Neural progenitor cell (in vitro differentiated cells): ENCODE data around the gene SRP14. TPM values are rescaled to one million over a fixed set of nuclear protein-coding genes. Genes with fewer than 3 reads are reported as not detected.

Experiments used
- DNase-seq: peaks from one replicate; pipeline ENCODE4 v3.0.0-alpha.2; 2016; ENCODE audit warnings: low spot score
- H2AFZ ChIP-seq: fragments of 200-600 bp; sonication (generic); replicated peaks from 2 replicates; pipeline ENCODE4 v1.6.1; 2016; ENCODE audit warnings: antibody characterized with exemption
- H3F3A ChIP-seq: fragments of 200-600 bp; sonication (generic); 2 replicates; pipeline ENCODE4 v1.6.1; 2016; ENCODE audit warnings: antibody characterized with exemption, low read depth
- H3K27ac ChIP-seq: fragments of 200-600 bp; sonication (generic); 2 replicates; pipeline ENCODE4 v1.5.1; 2016; ENCODE audit warnings: mild to moderate bottlenecking
- H3K27me3 ChIP-seq: fragments of 200-600 bp; sonication (generic); 2 replicates; pipeline ENCODE4 v1.6.1; 2016; ENCODE audit warnings: mild to moderate bottlenecking, moderate library complexity
- H3K36me3 ChIP-seq: fragments of 200-600 bp; sonication (generic); 2 replicates; pipeline ENCODE4 v1.5.1; 2016
- H3K4me1 ChIP-seq: fragments of 200-600 bp; sonication (generic); 2 replicates; pipeline ENCODE4 v1.6.1; 2016; ENCODE audit warnings: mixed run types
- H3K4me2 ChIP-seq: fragments of 200-600 bp; sonication (generic); 2 replicates; pipeline ENCODE4 v1.6.1; 2016
- H3K4me3 ChIP-seq: fragments of 200-600 bp; sonication (generic); 2 replicates; pipeline ENCODE4 v1.5.1; 2016
- H3K79me2 ChIP-seq: fragments of 200-600 bp; sonication (generic); 2 replicates; pipeline ENCODE4 v1.6.1; 2016; ENCODE audit warnings: low read depth
- H3K9ac ChIP-seq: fragments of 200-600 bp; sonication (generic); 2 replicates; pipeline ENCODE4 v1.6.1; 2016
- H3K9me3 ChIP-seq: fragments of 200-600 bp; sonication (generic); 2 replicates; pipeline ENCODE4 v1.5.1; 2016; ENCODE audit warnings: low read depth
- H4K20me1 ChIP-seq: fragments of 200-600 bp; sonication (generic); 2 replicates; pipeline ENCODE4 v1.6.1; 2016; ENCODE audit warnings: low read depth
- H3K27ac Mint-ChIP-seq: 3 replicates; pipeline ENCODE4 v1.8.0; 2021; ENCODE audit warnings: mixed read lengths
- H3K27me3 Mint-ChIP-seq: 2 replicates; pipeline ENCODE4 v1.8.0; 2022; ENCODE audit warnings: low read depth, mild to moderate bottlenecking, inconsistent platforms, moderate library complexity, mixed read lengths; ENCODE audit not compliant: insufficient read depth
- H3K36me3 Mint-ChIP-seq: 3 replicates; pipeline ENCODE4 v1.8.0; 2021; ENCODE audit warnings: mixed read lengths
- H3K4me1 Mint-ChIP-seq: 3 replicates; pipeline ENCODE4 v1.8.0; 2021; ENCODE audit warnings: mixed read lengths
- H3K4me3 Mint-ChIP-seq: 3 replicates; pipeline ENCODE4 v1.8.0; 2021; ENCODE audit warnings: mild to moderate bottlenecking, moderate library complexity, mixed read lengths
- H3K9me3 Mint-ChIP-seq: 3 replicates; pipeline ENCODE4 v1.8.0; 2020; ENCODE audit warnings: mixed read lengths
- CTCF ChIP-seq: fragments of 200-600 bp; sonication (generic); IDR thresholded peaks from 2 replicates; pipeline ENCODE4 v1.5.1; 2017; ENCODE audit warnings: antibody characterized with exemption, mild to moderate bottlenecking
- EZH2 ChIP-seq: fragments of 200-600 bp; sonication (generic); IDR thresholded peaks from 2 replicates; pipeline ENCODE4 v1.6.1; 2017; ENCODE audit warnings: antibody characterized with exemption, mild to moderate bottlenecking, moderate library complexity
- EZH2phosphoT487 ChIP-seq: fragments of 200-600 bp; sonication (generic); IDR thresholded peaks from 2 replicates; pipeline ENCODE4 v1.6.1; 2017; ENCODE audit warnings: antibody characterized with exemption
- total RNA-seq: library from RNA; depleted of rRNA; stranded (reverse); fragments of >200 nt; gene quantifications from 2 replicates; pipeline ENCODE4 v1.2.3, GENCODE V29; 2015; ENCODE audit warnings: low replicate concordance

Gene SRP14
- total RNA-seq, 1 donor from 2014 or later: 461 TPM

- no peak overlapping the region for H3K27ac Mint-ChIP-seq
Observed at GRCh38 chr15:40034186-40034946, 4.6 kb downstream of the SRP14 start.

GRCh38 chr15:40032125-40032839, 6.7 kb downstream of the SRP14 start:
- peaks cover 25% of the 10 kb centered on the region for H3K36me3 ChIP-seq
- H3K27me3 Mint-ChIP-seq: no peaks in the 10 kb centered on the region
- H3K36me3 Mint-ChIP-seq: peaks cover 33% of the 10 kb centered on the region
- no peak overlapping the region for H3K9ac ChIP-seq
- H3K4me1 ChIP-seq: no peaks in the 10 kb centered on the region
- H3K27ac Mint-ChIP-seq: no peak overlapping the region
- H3K9me3 ChIP-seq: no peaks in the 10 kb centered on the region
- peaks cover 11% of the 10 kb centered on the region for H3K4me1 Mint-ChIP-seq
- peaks cover 12% of the 10 kb centered on the region for H4K20me1 ChIP-seq
- H3K4me3 ChIP-seq: no peak overlapping the region
- no peak overlapping the region for H3K4me2 ChIP-seq
- H3K27ac ChIP-seq: no peak overlapping the region
- no peak for DNase-seq
- TF ChIP-seq EZH2 (no peak), EZH2phosphoT487 (no peak), CTCF (no peak)
- H3K4me3 Mint-ChIP-seq: no peak overlapping the region
- no peaks in the 10 kb centered on the region for H3K27me3 ChIP-seq
- no peaks in the 10 kb centered on the region for H3K9me3 Mint-ChIP-seq
- peaks cover 36% of the 10 kb centered on the region for H3F3A ChIP-seq
- H3K79me2 ChIP-seq: peaks cover 10% of the 10 kb centered on the region
- H2AFZ ChIP-seq: no peak overlapping the region

More at GRCh38 chr15:40034186-40034946, 4.6 kb downstream of the SRP14 start:
- no peak overlapping the region for H3K9ac ChIP-seq
- peaks cover 41% of the 10 kb centered on the region for H3F3A ChIP-seq
- Mint-ChIP-seq H3K36me3 (peaks cover 25% of the 10 kb centered on the region), H3K27me3 (peaks cover 2% of the 10 kb centered on the region), H3K4me1 (peaks cover 10% of the 10 kb centered on the region), H3K9me3 (no peaks in the 10 kb centered on the region), H3K4me3 (no peak overlapping the region)
- H3K4me2 ChIP-seq: no peak overlapping the region
- H3K79me2 ChIP-seq: peaks cover 27% of the 10 kb centered on the region
- H3K36me3 ChIP-seq: peaks cover 25% of the 10 kb centered on the region
- no peaks in the 10 kb centered on the region for H3K9me3 ChIP-seq
- no peak overlapping the region for H2AFZ ChIP-seq
- H4K20me1 ChIP-seq: peaks cover 18% of the 10 kb centered on the region
- no peaks in the 10 kb centered on the region for H3K27me3 ChIP-seq
- no peak overlapping the region for H3K4me3 ChIP-seq
- DNase-seq: no peak
- no peak overlapping the region for H3K27ac ChIP-seq
- TF ChIP-seq CTCF: no peak
- TF ChIP-seq EZH2phosphoT487: no peak
- no peak for TF ChIP-seq EZH2
- peaks cover 6% of the 10 kb centered on the region for H3K4me1 ChIP-seq

- Histone ChIP-seq H3K9ac (no peak overlapping the region), H3K79me2 (peaks cover under 1% of the 10 kb centered on the region), H3K4me3 (no peak overlapping the region), H3F3A (peaks cover 36% of the 10 kb centered on the region), H3K27ac (no peak overlapping the region), H3K9me3 (no peaks in the 10 kb centered on the region), H3K4me1 (no peaks in the 10 kb centered on the region), H3K4me2 (no peak overlapping the region), H3K36me3 (peaks cover 19% of the 10 kb centered on the region), H2AFZ (no peak overlapping the region), H4K20me1 (peaks cover 9% of the 10 kb centered on the region), H3K27me3 (no peaks in the 10 kb centered on the region)
- Mint-ChIP-seq H3K4me3 (no peak overlapping the region), H3K9me3 (no peaks in the 10 kb centered on the region), H3K27ac (no peak overlapping the region), H3K27me3 (no peaks in the 10 kb centered on the region), H3K36me3 (peaks cover 33% of the 10 kb centered on the region), H3K4me1 (peaks cover 11% of the 10 kb centered on the region)
- TF ChIP-seq CTCF (no peak), EZH2 (no peak), EZH2phosphoT487 (no peak)
- DNase-seq: no peak
Observed at GRCh38 chr15:40031300-40031699, 7.7 kb downstream of the SRP14 start.
